CD4-positive, alpha-beta T cell treated with Interleukin-6 for 4 hours (primary cell): ENCODE data around the gene HGD.
"Not testable (repeated sequence)": the region's sequence is repeated elsewhere in the genome, so short reads cannot be mapped to it uniquely, and the experiment has no call there.

Source experiments
- DNase-seq: peaks from one replicate; pipeline ENCODE4 v3.0.0-alpha.2; 2020; ENCODE audit warnings: mixed read lengths

HGD gene

GRCh38 chr3:120636795-120637401 lies 45.1 kb downstream of the HGD start:
- DNase-seq, result no peak

GRCh38 chr3:120634539-120634938 lies 47.5 kb downstream of the HGD start:
- DNase-seq, result no peak

- no peak for DNase-seq
These were observed 56.9 kb downstream of the HGD start for GRCh38 chr3:120625159-120625586.

GRCh38 chr3:120623727-120624093 lies 58.3 kb downstream of the HGD start:
- DNase-seq, result no peak

GRCh38 chr3:120622870-120623726 lies 58.9 kb downstream of the HGD start:
- DNase-seq, result peak; percentile 7

GRCh38 chr3:120622457-120622856 lies 59.6 kb downstream of the HGD start:
- no peak for DNase-seq

GRCh38 chr3:120616745-120617144 lies 65.3 kb downstream of the HGD start:
- DNase-seq, result not testable (repeated sequence)

GRCh38 chr3:120615847-120616609 lies 66.0 kb downstream of the HGD start:
- no peak for DNase-seq

- DNase-seq, result no peak
These were observed 67.3 kb downstream of the HGD start for GRCh38 chr3:120614765-120615164.

- no peak for DNase-seq
These were observed 73.5 kb downstream of the HGD start for GRCh38 chr3:120608506-120608905.

- DNase-seq, result no peak
These were observed 77.3 kb downstream of the HGD start for GRCh38 chr3:120604784-120605183.

GRCh38 chr3:120604382-120604781 lies 77.7 kb downstream of the HGD start:
- no peak for DNase-seq

GRCh38 chr3:120602682-120603081 lies 79.4 kb downstream of the HGD start:
- DNase-seq, result no peak

GRCh38 chr3:120601554-120601953 lies 80.5 kb downstream of the HGD start:
- no peak for DNase-seq

- no peak for DNase-seq
These were observed 82.8 kb downstream of the HGD start for GRCh38 chr3:120599211-120599610.

GRCh38 chr3:120597445-120598049 lies 84.5 kb downstream of the HGD start:
- DNase-seq, result no peak

GRCh38 chr3:120596853-120597223 lies 85.2 kb downstream of the HGD start:
- DNase-seq, result no peak

GRCh38 chr3:120596116-120596852 lies 85.8 kb downstream of the HGD start, which contains the start of gene NDUFB4:
TSS of gene NDUFB4 (plus strand) at chr3:120596336. CDS start at chr3:120596360, 24 bp downstream.
- DNase-seq, result peak; percentile 97

- DNase-seq, result no peak
These were observed 86.3 kb downstream of the HGD start for GRCh38 chr3:120595788-120596115.

GRCh38 chr3:120587332-120587975 lies 94.6 kb downstream of the HGD start:
- no peak for DNase-seq
